Vagina (tissue), 2 donors: ENCODE results near the gene AP4M1.

ENCODE experiments used
- POLR2A ChIP-seq, 2 donors: fragments of 450-650 bp; IDR thresholded peaks; one replicate each; pipeline ENCODE4 v1.6.1; 2017; ENCODE audit warnings: antibody characterized with exemption in 2 of 2, mild to moderate bottlenecking in 2 of 2, moderate library complexity in 2 of 2
- TF ChIP-seq, protein P1 (sequence below), 3 experiments: fragments of 450-650 bp in 2 of 3; fragments of 200-600 bp in 1 of 3; sonication (generic) in 1 of 3; IDR thresholded peaks; one replicate each; pipeline ENCODE4 v1.5.1; 2017 to 2019; ENCODE audit warnings: antibody characterized with exemption in 3 of 3, mild to moderate bottlenecking in 2 of 3, moderate library complexity in 2 of 3

DNA sequence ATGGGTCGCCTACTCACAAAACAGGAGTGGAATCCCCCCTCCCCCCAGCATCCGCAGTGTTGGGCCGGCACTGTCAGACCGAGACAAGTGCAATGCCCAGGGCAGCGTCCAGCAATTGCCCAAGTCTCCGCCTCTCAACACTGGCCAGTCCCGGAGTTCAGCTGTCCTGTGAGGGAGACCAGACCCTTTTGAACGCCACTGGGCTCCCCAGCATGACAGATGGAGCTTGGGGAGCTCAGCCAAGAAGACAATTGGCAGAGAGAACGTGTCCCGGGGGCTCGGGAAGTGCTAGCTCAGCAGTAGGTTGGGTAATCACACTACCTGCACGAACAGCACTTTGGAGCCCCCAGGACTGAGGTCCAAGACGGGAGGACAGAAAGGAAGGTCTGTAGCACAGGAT lies 7.9 kb upstream of the AP4M1 start:
- TF ChIP-seq POLR2A (IDR thresholded peaks at IDR 0.05): no peak
- TF ChIP-seq, protein P1, sequence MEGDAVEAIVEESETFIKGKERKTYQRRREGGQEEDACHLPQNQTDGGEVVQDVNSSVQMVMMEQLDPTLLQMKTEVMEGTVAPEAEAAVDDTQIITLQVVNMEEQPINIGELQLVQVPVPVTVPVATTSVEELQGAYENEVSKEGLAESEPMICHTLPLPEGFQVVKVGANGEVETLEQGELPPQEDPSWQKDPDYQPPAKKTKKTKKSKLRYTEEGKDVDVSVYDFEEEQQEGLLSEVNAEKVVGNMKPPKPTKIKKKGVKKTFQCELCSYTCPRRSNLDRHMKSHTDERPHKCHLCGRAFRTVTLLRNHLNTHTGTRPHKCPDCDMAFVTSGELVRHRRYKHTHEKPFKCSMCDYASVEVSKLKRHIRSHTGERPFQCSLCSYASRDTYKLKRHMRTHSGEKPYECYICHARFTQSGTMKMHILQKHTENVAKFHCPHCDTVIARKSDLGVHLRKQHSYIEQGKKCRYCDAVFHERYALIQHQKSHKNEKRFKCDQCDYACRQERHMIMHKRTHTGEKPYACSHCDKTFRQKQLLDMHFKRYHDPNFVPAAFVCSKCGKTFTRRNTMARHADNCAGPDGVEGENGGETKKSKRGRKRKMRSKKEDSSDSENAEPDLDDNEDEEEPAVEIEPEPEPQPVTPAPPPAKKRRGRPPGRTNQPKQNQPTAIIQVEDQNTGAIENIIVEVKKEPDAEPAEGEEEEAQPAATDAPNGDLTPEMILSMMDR (IDR thresholded peaks at IDR 0.05): no peak
